ENCODE results near the gene NISCH.

Gene NISCH

DNA sequence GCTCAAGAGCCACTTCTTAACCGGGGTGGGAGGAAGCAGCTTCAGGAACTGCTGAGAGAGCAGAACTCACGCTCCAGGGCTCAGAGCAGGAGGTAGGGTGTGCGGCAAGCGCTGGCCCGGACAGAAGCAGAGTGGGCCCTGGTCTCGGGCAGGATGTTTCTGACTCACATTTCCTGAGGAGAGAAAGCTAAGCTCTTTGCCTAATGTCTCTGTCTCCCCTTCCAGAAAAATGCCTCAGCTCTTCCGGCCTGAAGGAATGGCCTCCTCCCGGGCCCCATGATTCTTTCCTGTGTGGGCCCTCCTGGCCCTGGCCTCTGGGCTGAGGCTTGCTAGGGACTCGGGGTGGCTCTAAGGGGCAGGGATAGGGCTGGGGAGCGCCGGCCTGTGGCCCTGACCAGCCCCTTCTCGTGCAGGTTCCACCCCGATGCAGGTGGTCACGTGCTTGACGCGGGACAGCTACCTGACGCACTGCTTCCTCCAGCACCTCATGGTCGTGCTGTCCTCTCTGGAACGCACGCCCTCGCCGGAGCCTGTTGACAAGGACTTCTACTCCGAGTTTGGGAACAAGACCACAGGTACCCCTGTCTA, 35.6 kb downstream of the NISCH start:
- DNase-seq, result no peak

DNA sequence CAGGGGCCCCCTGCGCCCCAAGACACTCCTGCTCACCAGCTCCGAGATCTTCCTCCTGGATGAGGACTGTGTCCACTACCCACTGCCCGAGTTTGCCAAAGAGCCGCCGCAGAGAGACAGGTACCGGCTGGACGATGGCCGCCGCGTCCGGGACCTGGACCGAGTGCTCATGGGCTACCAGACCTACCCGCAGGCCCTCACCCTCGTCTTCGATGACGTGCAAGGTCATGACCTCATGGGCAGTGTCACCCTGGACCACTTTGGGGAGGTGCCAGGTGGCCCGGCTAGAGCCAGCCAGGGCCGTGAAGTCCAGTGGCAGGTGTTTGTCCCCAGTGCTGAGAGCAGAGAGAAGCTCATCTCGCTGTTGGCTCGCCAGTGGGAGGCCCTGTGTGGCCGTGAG, 36.7 kb downstream of the NISCH start:
- no peak for DNase-seq

DNA sequence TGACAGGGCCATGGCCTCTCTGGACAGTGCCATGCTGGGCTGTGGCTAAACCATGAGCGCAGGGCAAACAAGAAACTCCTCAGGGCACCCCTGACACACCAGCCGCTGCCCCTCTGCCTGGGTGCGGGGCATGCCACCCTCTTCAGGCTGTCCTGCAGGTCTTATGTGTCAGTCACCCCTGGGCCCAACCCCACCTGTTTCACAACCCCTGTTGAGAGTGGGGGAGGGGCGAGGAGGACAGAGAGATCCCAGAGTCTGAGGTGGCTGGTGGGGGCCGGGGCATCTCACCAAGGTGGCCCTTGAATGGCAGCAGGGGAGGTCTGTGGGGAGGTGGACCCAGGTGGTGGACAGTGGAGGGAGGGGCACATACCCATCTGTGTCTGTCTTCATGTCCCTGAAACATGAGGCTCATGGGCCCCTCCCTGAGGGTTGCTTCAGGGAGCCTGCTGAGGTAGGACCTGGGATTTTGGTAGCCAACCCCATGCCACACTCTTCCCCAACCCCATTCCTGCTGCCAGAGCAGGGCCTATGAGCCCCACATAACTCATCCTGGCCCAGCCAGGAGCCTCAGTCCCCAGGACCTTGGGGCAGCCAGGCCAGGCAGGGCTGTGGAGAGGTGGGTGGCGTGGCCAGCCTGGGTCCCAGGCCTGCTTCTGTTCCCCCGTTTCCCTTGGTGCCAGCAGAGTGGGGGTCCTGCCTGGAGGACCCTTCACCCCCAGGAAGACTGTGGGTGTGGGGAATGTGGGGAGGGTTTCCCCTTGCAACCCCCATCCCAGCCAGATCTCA, 38.0 kb downstream of the NISCH start:
- DNase-seq, result no peak

DNA sequence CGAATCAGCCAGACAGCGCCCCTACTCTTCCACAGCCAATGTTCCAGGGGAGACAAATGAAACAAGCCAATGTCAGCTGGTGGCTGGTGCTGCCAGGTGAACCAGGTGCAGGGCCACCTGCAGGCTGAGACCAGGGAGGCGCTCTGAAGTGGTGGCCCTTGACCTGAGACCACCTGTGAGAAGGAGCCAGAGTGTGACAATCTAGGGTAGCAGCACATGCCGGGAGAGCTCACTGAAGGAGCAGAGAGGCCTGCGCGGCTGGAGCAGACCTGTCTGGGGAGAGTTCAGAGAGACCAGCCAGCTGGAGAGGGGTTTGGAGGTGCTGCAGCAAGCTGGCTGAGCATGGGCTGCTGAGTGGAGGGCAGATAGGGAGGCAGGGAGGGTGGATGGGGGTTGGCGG, 39.0 kb downstream of the NISCH start:
- DNase-seq, result no peak

DNA sequence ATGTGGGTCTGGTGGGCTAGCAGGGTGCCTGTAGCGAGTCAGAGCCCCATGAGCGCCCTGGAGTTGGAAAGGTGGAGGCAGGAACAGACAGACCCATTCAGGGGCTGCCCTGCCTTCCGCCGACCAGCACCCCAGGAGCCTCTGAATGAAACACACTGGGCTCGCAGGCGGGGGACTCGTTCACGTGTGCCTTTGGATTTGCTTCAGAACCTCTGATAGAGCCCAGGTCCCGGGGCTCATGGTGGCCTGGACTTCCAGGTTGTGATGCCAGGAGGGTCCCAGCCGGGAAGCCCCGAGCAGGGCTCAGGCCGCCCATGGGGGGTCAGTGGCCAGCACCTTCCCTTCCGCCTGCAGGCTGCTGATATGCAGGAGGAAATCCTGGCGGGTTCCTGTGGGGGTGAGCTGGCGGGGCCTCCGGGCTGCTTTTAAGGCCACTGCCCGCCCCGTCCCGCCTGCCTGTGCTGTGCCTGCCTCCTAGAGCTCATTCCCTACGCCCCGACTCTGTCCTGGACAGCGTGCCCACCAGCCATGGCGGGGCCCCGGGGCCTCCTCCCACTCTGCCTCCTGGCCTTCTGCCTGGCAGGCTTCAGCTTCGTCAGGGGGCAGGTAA, 39.6 kb downstream of the NISCH start, which contains the start of gene STAB1:
Gene STAB1, plus strand, starts transcription at position 453 of the 610 bp plus-strand sequence. Its CDS starts 76 bp downstream, at position 529.
- DNase-seq, result no peak

DNA sequence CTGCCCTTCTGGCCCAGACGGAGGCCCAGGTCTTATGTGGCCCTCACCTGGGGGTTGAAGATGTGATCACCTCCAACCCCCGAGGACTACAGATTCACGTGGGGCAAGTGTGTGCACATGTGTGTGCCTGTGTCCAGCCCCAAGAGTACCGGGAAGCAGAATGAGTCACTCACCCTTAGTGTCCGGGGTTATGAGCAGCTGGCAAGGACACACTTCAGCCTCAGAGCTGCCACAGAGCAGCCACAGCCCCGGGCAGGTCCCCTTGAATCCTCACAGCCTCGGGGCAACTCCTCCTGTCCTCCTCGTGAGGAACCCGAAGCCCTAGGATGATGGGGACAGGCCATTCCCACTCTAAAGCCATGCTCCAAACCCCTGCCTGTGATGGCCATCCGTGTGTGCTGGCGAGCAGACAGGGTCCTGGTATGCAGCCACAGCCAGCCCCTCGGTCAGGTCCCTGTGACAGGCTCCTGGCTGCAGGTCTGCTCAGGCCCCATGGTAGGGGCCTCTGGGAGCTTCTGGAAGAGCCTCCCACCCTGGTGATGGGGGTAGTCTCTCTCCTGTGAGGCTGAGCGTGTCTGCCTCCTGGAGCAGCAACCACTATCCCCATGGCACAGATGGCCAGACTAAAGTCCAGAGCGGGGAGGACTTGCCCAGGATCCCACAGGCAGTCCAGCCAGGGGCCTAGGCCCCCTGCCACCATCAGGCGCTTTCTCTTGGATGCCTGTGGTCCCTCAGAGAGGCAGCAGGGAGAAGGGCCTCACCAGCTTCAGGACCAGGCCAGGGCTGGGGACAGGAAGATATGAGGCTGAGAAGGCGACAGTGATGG, 40.6 kb downstream of the NISCH start:
- no peak for DNase-seq

DNA sequence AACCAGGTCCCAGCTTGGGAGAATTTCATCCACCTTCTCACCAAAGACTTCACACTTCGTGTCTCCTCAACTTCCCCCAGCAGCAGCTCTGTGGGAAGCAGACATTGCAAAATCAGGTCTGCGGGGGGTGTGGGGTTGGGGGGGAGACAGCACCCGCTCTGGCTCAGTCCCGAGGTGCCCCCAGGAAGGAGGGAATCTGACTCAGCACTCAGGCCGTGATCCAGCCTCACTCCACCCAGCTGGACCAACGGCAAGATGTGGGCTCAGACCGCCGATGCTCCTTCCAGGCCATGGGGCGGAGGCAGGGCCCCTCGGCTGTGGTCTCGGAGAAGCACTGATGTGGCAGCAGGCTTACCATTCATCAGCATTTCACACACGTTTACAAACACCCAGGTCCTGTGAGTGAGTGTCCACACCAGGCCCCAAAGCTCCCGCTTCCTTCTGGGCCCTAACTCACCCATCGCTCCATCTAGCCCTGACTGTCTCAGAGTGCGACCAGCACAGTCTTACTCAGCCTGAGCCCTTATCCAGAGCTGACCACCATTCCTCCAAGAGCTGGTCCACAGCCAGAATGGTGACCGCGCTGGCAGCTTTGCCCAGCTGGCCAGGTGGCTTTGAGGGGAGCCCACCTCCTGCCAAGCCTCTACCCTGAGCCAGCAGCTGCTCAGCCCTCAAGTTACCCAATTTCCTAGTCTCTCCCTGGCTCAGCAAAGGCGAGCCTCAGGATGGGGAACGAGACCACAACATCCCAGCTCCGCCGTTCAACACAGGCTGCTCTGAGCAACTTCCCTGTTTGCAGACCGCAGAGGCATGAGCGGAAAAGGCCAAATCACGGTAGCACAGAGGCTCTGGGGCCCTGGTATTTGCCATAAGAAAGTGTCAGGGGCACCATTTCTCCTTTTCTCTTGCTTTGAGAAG, 43.0 kb downstream of the NISCH start:
- no peak for DNase-seq

DNA sequence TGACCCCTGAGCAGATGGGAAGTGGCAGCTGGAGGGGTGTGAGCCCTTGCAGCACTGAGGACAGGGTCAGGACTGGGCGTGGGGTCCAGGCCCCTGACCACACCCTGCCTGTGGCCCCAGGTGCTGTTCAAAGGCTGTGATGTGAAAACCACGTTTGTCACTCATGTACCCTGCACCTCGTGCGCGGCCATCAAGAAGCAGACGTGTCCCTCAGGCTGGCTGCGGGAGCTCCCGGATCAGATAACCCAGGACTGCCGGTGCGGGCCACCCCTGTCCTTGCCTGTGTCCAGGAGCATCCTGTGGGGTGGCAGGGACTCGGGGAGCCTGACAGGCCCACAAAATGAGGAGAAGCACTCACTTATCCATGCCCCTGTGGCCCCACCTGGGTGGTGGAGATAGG, 45.6 kb downstream of the NISCH start:
- no peak for DNase-seq

DNA sequence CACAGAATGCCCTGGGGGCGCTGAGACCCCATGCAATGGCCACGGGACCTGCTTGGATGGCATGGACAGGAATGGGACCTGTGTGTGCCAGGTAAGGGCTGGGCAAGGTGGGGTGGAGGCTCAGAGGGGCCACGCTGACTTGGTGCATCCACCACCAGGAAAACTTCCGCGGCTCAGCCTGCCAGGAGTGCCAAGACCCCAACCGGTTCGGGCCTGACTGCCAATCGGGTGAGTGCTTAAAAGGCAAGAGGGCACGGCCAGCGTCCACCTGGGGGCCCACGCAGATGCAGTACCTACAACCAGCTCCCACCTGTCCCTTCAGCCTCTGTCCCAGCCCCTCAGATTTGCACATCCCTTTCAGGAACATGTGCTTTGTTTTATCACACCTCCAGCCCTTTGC, 46.6 kb downstream of the NISCH start:
- no peak for DNase-seq

DNA sequence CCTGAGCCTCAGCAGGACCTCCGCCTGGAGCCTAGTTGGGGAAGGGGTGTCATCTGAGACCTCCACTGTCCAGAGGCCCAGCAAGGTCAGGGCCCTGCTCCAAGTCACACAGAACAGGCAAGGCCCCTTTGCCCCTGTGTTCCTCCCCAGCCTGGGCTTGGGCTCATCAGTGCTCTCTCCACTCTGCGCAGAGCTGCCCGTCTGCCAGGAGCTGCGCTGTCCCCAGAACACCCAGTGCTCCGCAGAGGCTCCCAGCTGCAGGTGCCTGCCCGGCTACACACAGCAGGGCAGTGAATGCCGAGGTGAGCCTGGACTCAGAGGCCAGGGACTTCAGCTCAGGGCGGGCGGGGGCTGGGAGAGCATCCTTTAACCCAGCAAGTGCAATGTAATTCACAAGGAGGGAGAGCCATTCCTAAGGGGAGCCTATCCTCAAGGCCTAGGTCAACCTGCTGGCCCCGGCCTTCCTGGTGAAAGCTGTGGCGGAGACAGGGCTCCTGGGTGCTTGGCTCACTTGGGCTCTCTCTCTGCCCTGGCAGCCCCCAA, 47.5 kb downstream of the NISCH start:
- no peak for DNase-seq

DNA sequence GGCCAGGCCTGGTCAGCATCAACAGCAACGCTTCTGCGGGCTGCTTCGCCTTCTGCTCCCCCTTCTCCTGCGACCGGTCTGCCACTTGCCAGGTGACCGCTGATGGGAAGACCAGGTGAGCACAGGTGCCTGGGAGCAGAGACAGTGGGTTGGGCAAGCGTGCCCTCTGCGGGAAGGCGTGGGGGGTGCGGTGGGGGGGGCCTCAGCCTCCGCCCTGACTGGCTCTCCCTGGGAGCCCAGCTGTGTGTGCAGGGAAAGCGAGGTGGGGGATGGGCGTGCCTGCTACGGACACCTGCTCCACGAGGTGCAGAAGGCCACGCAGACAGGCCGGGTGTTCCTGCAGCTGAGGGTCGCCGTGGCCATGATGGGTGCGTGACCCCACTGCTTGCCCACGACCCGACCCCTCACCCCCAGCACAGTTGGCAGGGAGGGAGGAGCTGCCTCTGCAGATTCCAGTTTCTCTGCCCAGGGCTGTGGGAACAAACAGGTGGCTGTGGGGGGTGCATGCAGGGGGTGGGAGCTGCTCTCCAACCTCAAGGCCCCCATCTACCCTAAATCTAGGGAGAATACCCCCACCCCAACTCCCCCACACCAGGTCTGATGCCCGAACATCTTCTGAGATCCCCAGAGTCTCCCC, 48.5 kb downstream of the NISCH start:
- DNase-seq, result no peak

DNA sequence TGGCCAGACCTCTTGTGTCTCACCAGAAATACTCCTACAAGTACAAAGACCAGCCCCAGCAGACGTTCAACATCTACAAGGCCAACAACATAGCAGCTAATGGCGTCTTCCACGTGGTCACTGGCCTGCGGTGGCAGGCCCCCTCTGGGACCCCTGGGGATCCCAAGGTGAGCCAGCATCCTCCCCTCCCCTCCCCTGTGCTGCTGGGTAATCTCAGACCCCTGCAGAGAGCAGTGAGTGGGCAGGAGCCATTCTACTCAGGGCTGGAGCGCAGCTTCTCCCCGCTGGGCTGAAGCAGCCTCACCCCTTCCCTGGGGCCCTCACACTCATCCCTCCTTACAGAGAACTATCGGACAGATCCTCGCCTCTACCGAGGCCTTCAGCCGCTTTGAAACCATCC, 49.6 kb downstream of the NISCH start:
- no peak for DNase-seq

DNA sequence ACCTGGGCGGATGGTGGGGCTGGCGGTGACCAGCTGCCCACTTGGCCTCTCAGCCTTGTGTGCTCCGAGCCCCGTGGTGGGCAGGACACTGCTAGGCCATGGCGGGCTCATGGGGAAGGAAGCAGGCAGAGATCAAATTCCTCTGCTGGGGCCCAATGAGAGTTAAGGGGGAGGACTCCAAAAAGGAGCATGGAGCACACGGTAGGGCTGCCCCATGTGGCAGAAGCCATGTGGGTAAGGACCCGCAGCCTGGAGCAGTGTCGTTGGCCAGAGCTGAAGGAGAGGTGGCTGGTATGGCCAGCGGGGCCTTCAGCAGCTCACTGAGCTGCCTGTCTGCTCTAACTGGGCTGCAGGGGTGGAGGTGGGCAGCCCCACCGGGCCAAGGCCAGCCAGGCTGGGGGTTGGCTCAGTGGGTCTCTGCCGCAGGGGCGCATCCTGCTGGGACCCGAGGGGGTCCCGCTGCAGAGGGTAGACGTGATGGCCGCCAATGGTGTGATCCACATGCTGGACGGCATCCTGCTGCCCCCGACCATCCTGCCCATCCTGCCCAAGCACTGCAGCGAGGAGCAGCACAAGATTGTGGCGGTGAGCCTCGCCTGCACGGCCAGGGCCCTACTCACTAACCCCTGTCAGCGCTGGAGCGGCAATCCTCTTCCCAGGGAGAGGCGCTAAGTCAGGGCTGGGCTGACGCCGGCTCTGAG, 51.0 kb downstream of the NISCH start:
- DNase-seq, result no peak

DNA sequence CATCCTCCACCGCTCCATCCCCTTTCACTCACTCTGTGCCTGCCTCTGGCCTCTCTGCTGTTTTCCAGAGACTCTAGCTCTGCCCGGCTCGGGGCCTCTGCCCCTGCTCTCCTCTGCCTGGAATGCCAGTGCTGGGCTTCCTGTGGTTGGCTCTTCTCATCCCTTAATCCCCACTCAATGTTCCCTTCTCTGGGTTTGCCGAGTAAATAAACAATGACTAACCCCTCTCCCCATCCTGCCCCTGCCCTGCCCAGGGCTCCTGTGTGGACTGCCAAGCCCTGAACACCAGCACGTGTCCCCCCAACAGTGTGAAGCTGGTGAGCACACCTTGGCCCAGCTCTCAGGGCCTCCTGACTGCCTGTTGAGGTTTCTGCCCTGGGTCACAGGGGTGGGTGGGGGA, 52.0 kb downstream of the NISCH start:
- DNase-seq, result no peak

DNA sequence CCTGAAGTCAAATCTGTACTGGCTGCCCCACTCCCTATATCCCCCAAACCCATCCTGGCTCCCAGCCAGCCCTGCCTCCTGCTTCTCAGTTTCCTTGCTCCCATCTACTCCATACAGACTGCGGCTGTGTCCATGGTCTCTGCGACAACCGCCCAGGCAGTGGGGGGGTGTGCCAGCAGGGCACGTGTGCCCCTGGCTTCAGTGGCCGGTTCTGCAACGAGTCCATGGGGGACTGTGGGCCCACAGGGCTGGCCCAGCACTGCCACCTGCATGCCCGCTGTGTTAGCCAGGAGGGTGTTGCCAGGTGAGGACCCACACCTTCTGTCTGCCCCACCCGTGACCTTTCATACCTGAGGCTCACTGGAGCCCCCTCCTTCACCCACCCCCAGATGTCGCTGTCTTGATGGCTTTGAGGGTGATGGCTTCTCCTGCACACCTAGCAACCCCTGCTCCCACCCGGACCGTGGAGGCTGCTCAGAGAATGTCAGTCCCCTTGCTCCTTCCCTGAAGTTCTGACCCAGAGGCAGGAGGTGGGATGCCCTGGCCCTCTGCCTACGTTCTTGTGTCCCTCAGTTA, 54.4 kb downstream of the NISCH start:
- DNase-seq, result no peak

DNA sequence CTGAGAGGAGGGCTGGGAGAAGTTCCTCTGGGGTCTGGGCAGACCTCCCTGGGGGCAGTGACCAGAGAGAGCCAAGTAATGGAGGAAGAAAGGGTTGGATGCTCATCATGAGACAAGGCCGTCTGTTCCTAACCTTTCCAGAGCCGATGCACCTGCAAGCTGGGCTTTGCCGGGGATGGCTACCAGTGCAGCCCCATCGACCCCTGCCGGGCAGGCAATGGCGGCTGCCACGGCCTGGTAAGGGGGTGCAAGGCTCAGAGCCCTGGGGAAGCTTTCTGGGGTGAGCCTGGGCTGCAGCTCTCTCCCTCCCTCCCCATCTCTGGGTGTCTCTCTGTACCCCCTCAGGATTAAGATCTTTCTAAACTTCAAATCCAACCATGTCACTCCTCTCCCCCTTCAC, 56.1 kb downstream of the NISCH start:
- no peak for DNase-seq

DNA sequence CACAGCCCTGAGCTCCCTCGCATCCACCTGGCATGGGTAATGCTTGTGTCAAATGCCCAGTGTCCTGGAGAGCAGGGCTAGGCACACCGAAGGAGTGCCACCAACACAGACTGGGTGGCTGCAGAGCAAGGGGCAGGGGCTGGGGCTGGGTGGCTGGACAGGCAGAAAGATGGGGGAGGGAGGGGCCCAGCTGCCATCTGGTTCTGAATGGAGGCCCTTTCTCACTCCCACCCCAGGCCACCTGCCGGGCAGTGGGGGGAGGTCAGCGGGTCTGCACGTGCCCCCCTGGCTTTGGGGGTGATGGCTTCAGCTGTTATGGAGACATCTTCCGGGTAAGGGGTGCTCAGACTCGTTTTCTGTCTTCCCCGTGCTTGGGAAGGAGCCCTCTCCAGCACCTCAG, 56.7 kb downstream of the NISCH start:
- no peak for DNase-seq

DNA sequence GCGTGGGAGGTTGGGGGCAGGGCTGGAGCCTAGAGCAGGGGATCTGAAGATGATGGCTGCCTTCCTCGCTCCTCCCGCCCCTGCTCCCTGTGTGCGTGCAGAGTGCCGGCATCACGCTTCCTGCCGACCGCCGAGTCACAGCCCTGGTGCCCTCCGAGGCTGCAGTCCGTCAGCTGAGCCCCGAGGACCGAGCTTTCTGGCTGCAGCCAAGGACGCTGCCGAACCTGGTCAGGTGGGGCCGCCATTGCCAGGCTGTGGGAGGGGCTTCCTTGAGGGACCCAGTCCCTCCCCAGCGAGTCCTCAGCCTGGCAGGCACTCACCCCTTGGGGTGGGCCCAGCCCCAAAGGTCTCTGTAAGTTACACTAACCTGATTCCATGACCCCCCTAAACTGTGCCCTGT, 57.3 kb downstream of the NISCH start:
- DNase-seq, result no peak

DNA sequence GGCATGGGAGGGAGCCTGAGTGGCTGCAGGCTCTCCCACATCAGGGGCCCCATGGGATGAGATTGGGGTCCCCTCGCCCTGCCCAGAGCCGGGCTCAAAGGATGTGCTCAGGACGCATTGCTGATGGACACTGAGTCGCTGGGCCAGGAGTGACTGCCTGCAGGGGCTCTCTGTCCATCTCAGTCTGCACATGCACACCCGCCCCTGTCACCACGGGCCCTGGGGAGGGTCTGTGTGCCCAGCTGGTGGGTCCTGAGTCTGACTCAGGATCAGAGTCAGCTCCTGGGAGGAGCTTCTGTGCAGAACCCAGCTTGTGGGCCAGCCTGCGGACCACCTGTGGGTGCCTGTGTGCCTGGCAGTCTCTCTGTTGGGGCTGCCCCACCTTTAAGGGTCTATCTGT, 57.9 kb downstream of the NISCH start:
- no peak for DNase-seq

DNA sequence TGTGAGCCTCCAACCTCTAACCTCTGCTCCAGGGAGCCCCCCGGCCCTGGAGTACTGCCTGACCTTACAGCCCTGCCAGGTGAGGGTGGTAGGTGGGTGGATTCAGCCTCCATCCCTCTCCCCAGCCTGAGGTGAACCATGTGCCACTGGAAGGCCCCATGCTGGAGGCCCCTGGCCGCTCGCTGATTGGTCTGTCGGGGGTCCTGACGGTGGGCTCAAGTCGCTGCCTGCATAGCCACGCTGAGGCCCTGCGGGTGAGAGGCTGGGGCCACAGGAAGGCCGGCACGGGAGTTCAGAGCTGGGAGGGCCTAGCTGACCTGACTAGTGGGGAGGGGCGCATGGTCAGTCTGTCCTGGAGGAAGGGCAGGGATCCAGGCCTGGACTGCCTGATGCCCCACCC, 59.2 kb downstream of the NISCH start:
- no peak for DNase-seq

DNA sequence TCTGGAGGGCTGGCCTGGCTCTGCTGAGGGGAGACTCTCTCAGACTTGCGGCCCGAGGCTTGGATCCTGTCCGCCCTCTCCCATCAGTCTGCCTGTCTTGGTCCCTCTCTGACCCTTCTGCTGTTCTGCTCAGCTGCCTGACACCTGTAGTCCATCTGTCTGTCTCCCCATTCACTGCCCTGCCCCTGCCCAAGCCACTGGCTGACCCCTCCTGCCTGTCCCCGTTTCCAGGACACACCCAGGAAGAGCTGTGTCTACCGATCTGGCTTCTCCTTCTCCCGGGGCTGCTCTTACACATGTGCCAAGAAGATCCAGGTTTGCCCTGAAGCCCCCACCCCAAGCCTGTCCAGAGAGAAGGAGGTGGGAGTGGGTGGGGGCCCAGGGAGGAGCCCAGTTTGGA, 59.8 kb downstream of the NISCH start:
- DNase-seq, result no peak

Measured in NCI-H1436 (cell line).